Gastrocnemius medialis (tissue), 4 donors: Measurements from ENCODE around the gene ITGAE. TPM values are rescaled to one million over a fixed set of nuclear protein-coding genes. Genes with fewer than 3 reads are reported as not detected.

Experiments
- ATAC-seq, 2 donors: fragments of 150-250 bp; one replicate each; pipeline ENCODE4 v1.9.1; 2016
- DNase-seq, 2 donors: peaks; one replicate each; pipeline ENCODE4 v3.0.0-alpha.2; 2019
- H3K27ac ChIP-seq, 4 donors: fragments of 200-600 bp; sonication (generic); 1 replicate in 1 of 4; 2 replicates in 3 of 4; pipeline ENCODE4 v1.5.1; 2016 to 2018; ENCODE audit warnings: mild to moderate bottlenecking in 2 of 4, moderate library complexity in 1 of 4
- H3K27me3 ChIP-seq, 3 donors: fragments of 200-600 bp; sonication (generic) in 2 of 3; 1 replicate in 1 of 3; 2 replicates in 2 of 3; pipeline versions ENCODE4 v1.5.1 to v1.6.0; 2016 to 2019; ENCODE audit warnings: mild to moderate bottlenecking in 1 of 3, moderate library complexity in 1 of 3
- H3K36me3 ChIP-seq, 2 donors: fragments of 200-600 bp; sonication (generic) in 1 of 2; one replicate each; pipeline ENCODE4 v1.5.1; 2017 to 2018
- H3K4me1 ChIP-seq, 2 donors: fragments of 200-600 bp; sonication (generic) in 1 of 2; one replicate each; pipeline ENCODE4 v1.5.1; 2016 to 2017; ENCODE audit warnings: mild to moderate bottlenecking in 2 of 2
- H3K4me3 ChIP-seq, 4 donors: fragments of 200-600 bp; sonication (generic) in 3 of 4; 1 replicate in 1 of 4; 2 replicates in 3 of 4; pipeline ENCODE4 v1.5.1; 2016 to 2019; ENCODE audit warnings: mild to moderate bottlenecking in 2 of 4
- H3K9me3 ChIP-seq, 3 donors: fragments of 200-600 bp; sonication (generic) in 2 of 3; 1 replicate in 1 of 3; 2 replicates in 2 of 3; pipeline ENCODE4 v1.5.1; 2016 to 2019
- POLR2A ChIP-seq, 2 donors: fragments of 450-650 bp; IDR thresholded peaks; one replicate each; pipeline ENCODE4 v1.6.1; 2017; ENCODE audit warnings: antibody characterized with exemption in 2 of 2, mild to moderate bottlenecking in 2 of 2, moderate library complexity in 2 of 2
- in situ Hi-C, 4 donors: fragments of 200-750 bp; cut with MboI; loops; one replicate each; pipeline versions ENCODE4 v1.15.0 to v1.8.0; 2017; ENCODE audit warnings: low sequenced_read_pairs in 4 of 4
- intact Hi-C: fragments of 100-400 bp; cut with DNase I; formaldehyde crosslinking; loops from one replicate; pipeline ENCODE4 v1.15.1; 2023; ENCODE audit warnings: low total_unique reads
- total RNA-seq, 4 donors: library from RNA; depleted of rRNA; stranded (reverse); fragments of >200 nt; gene quantifications; one replicate each; pipeline versions ENCODE4 v1.1.0 to v1.2.3, GENCODE V29; 2016
- TF ChIP-seq, protein P1 (sequence below), 5 experiments: fragments of 450-650 bp in 3 of 5; fragments of 200-600 bp in 2 of 5; sonication (generic) in 2 of 5; IDR thresholded peaks in 4 of 5; conservative IDR thresholded peaks in 1 of 5; 1 replicate in 4 of 5; 2 replicates in 1 of 5; pipeline ENCODE4 v1.5.1; 2016 to 2019; ENCODE audit warnings: antibody characterized with exemption in 5 of 5, mild to moderate bottlenecking in 3 of 5, moderate library complexity in 3 of 5

The ITGAE gene
- total RNA-seq, 4 donors from 2014 or later = 10.8 to 25.0 (median 23.5) TPM

DNA sequence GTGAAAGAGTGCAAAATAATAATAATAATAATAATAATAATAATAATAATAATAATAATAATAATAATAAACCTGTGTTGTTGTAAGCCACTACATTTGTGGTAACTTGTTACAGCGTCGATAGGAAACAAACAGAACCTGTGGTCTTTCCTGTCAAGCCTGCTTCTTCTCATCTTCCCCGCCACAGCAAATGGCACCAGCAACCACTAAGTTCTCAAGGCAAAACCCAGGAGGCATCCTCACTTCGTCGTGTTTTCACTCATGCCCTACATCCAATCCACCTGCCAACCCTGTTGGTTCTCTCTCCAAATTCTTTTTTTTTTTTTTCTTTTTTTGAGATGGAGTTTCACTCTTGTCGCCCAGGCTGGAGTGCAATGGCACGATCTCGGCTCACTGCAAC is 34.2 kb downstream of the ITGAE start:
- no peak overlapping the region for H3K4me3 ChIP-seq
- no peak for ATAC-seq
- intact Hi-C loops = no loop called here

DNA sequence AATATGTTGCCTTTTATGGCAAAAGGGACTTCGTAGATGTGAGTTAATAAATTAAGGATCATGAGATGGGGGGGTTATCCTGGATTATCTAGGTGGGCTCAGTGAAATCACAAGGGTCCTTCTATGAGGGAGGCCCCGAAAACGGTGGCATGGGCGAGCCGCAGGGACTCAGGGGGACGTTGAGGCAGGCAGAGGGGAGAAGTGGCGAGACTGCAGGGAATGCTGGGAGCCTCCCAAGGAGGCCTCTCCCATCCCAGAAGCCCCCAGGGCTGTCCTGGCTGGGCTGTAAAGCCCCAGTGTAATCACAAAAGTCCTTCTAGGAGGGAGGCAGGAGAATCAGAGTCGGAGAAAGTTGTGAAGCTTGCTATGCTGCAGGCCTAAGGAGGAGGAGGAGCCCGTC is 35.0 kb downstream of the ITGAE start:
- intact Hi-C loops = no loop called here
- H3K4me1 ChIP-seq = no peaks in the 10 kb centered on the region
- H3K27me3 ChIP-seq = no peaks in the 10 kb centered on the region
- no peak overlapping the region for H3K27ac ChIP-seq
- in situ Hi-C loops = no loop called here
- ATAC-seq (no peak), DNase-seq (no peak)
- no peaks in the 10 kb centered on the region for H3K9me3 ChIP-seq
- H3K36me3 ChIP-seq = no peaks in the 10 kb centered on the region
- no peak overlapping the region for H3K4me3 ChIP-seq
- no peak for TF ChIP-seq POLR2A (IDR thresholded peaks at IDR 0.05)
- TF ChIP-seq, protein P1, sequence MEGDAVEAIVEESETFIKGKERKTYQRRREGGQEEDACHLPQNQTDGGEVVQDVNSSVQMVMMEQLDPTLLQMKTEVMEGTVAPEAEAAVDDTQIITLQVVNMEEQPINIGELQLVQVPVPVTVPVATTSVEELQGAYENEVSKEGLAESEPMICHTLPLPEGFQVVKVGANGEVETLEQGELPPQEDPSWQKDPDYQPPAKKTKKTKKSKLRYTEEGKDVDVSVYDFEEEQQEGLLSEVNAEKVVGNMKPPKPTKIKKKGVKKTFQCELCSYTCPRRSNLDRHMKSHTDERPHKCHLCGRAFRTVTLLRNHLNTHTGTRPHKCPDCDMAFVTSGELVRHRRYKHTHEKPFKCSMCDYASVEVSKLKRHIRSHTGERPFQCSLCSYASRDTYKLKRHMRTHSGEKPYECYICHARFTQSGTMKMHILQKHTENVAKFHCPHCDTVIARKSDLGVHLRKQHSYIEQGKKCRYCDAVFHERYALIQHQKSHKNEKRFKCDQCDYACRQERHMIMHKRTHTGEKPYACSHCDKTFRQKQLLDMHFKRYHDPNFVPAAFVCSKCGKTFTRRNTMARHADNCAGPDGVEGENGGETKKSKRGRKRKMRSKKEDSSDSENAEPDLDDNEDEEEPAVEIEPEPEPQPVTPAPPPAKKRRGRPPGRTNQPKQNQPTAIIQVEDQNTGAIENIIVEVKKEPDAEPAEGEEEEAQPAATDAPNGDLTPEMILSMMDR (IDR thresholded peaks at IDR 0.05 in 4 of 5, conservative IDR thresholded peaks at IDR 0.05 in 1 of 5) = no peak

More for the DNA sequence above, 34.2 kb downstream of the ITGAE start:
- Histone ChIP-seq H3K4me1 (no peaks in the 10 kb centered on the region), H3K36me3 (no peaks in the 10 kb centered on the region), H3K27me3 (no peaks in the 10 kb centered on the region), H3K27ac (no peak overlapping the region), H3K9me3 (no peaks in the 10 kb centered on the region)
- no peak for DNase-seq
- no peak for TF ChIP-seq POLR2A (IDR thresholded peaks at IDR 0.05)
- TF ChIP-seq, protein P1 (IDR thresholded peaks at IDR 0.05 in 4 of 5, conservative IDR thresholded peaks at IDR 0.05 in 1 of 5) = no peak
- in situ Hi-C loops = no loop called here

DNA sequence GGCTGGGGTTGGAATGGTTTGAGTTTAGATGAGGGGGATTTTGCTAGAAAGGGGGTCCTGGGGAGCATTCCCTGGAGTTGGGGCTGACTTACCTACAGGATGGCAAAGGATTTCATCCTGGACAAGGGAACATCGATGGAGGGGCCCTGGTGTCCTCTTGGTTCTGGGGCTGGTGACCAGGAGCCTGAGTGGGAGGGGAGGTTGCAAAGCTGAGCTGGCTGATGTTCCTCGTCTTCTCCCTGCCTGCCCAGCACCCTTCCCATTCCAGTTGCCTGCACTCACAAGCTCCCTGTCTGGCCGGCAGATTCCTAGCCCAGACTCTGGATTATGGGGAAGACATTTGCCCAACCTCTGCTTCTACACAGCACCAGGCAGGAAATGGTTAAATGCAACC is 37.2 kb downstream of the ITGAE start:
- TF ChIP-seq, protein P1 (IDR thresholded peaks at IDR 0.05 in 4 of 5, conservative IDR thresholded peaks at IDR 0.05 in 1 of 5) = no peak
- TF ChIP-seq POLR2A (IDR thresholded peaks at IDR 0.05) = no peak
- intact Hi-C loops (no loop called here), in situ Hi-C loops (no loop called here)
- H3K27me3 ChIP-seq = no peaks in the 10 kb centered on the region
- no peaks in the 10 kb centered on the region for H3K36me3 ChIP-seq
- H3K9me3 ChIP-seq = no peaks in the 10 kb centered on the region
- DNase-seq (no peak), ATAC-seq (no peak)
- H3K27ac ChIP-seq = no peak overlapping the region
- no peak overlapping the region for H3K4me3 ChIP-seq
- no peaks in the 10 kb centered on the region for H3K4me1 ChIP-seq

DNA sequence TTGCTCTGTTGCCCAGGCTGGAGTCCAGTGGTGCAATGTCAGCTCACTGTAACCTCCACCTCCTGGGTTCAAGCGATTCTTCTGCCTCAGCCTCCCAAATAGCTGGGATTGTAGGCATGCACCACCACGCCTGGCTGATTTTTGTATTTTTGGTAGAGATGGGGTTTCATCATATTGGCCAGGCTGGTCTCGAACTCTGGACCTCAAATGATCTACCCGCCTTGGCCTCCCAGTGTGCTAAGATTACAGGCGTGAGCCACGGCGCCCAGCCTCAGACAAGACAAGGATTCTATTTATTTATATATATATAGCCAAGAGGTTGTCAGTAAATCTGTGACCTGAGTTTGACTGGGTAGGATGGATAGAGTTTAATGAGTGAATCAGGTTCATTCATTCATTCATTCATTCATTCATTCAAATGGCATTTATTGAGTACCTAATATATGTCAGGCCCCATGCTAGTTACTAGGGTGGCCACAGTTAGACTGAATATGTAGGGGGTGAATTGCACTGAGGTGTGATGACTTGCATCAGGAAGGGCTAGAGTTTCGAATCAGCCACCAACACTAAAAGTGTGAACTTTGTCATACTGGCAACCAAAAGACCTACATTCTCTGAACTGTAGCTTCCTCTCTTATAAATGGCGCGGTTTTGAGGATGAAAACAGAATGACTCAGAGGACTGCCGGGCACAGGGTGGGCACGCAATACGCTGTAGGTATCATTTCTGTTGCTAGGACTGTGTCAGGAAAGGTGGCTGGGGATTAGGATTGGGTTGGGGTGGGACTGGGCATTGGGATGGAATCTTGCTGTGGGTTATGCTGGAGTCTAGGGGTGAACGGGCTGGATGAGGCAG is 37.8 kb downstream of the ITGAE start:
- Histone ChIP-seq H3K9me3 (no peaks in the 10 kb centered on the region), H3K4me3 (no peak overlapping the region), H3K36me3 (no peaks in the 10 kb centered on the region), H3K27me3 (no peaks in the 10 kb centered on the region), H3K27ac (no peak overlapping the region), H3K4me1 (no peaks in the 10 kb centered on the region)
- TF ChIP-seq POLR2A (IDR thresholded peaks at IDR 0.05) = no peak
- TF ChIP-seq, protein P1 (IDR thresholded peaks at IDR 0.05 in 4 of 5, conservative IDR thresholded peaks at IDR 0.05 in 1 of 5) = no peak
- DNase-seq (no peak), ATAC-seq (no peak)
- in situ Hi-C loops = no loop called here
- intact Hi-C loops = no loop called here
